PFSK-1 (cell line): ENCODE results near the gene TGFB1I1.

Experiments
- FOXP2 ChIP-seq: optimal IDR thresholded peaks from 2 replicates; pipeline ENCODE3; 2011; ENCODE audit warnings: borderline replicate concordance, control low read depth, inconsistent platforms; ENCODE audit not compliant: insufficient read depth; ENCODE audit errors: extremely low read length, extremely low read depth
- POLR2AphosphoS5 ChIP-seq: IDR thresholded peaks from 2 replicates; pipeline ENCODE4 v1.6.1; 2012; ENCODE audit warnings: low read depth, mild to moderate bottlenecking, control low read depth, low read length, moderate library complexity
- REST ChIP-seq, 2 experiments: IDR thresholded peaks; 2 replicates each; pipeline versions ENCODE4 v1.6.1 to v1.8.0; 2011 to 2012; ENCODE audit warnings: low read depth in 2 of 2, low read length in 2 of 2, control low read depth in 1 of 2, inconsistent platforms in 1 of 2, mild to moderate bottlenecking in 1 of 2, moderate library complexity in 1 of 2; ENCODE audit not compliant: insufficient read depth in 1 of 2
- SIN3A ChIP-seq: IDR thresholded peaks from 2 replicates; pipeline ENCODE4 v1.6.1; 2012; ENCODE audit warnings: mild to moderate bottlenecking, low read length, moderate library complexity, borderline replicate concordance; ENCODE audit not compliant: insufficient read depth
- TAF1 ChIP-seq: IDR thresholded peaks from 2 replicates; pipeline ENCODE4 v1.6.1; 2012; ENCODE audit warnings: low read length, control low read depth, borderline replicate concordance; ENCODE audit not compliant: insufficient read depth

The TGFB1I1 gene

GRCh38 chr16:31435341-31436220, 36.4 kb upstream of the TGFB1I1 start:
- TF ChIP-seq TAF1 (no peak), FOXP2 (no peak), SIN3A (no peak), POLR2AphosphoS5 (no peak)

- no peak for TF ChIP-seq REST (IDR thresholded peaks at IDR 0.05; ENCODE audit: insufficient read depth in 1 of 2, low read depth in 2 of 2, low read length in 2 of 2)
These were observed 35.5 kb upstream of the TGFB1I1 start for GRCh38 chr16:31436221-31437045.

- no peak for TF ChIP-seq FOXP2
- TF ChIP-seq SIN3A: no peak
- no peak for TF ChIP-seq REST (IDR thresholded peaks at IDR 0.05; ENCODE audit: insufficient read depth in 1 of 2, low read depth in 2 of 2, low read length in 2 of 2)
- TF ChIP-seq POLR2AphosphoS5: no peak
- TF ChIP-seq TAF1: no peak
These were observed 33.5 kb upstream of the TGFB1I1 start for GRCh38 chr16:31438414-31438813.

- TF ChIP-seq POLR2AphosphoS5 (no peak), TAF1 (no peak), FOXP2 (no peak), REST (IDR thresholded peaks at IDR 0.05; ENCODE audit: insufficient read depth in 1 of 2, low read depth in 2 of 2, low read length in 2 of 2) (no peak), SIN3A (no peak)
These were observed 32.4 kb upstream of the TGFB1I1 start for GRCh38 chr16:31439519-31439918.

GRCh38 chr16:31440516-31441184, 31.3 kb upstream of the TGFB1I1 start:
- TF ChIP-seq SIN3A: no peak
- no peak for TF ChIP-seq REST (IDR thresholded peaks at IDR 0.05; ENCODE audit: insufficient read depth in 1 of 2, low read depth in 2 of 2, low read length in 2 of 2)
- no peak for TF ChIP-seq TAF1
- no peak for TF ChIP-seq FOXP2
- TF ChIP-seq POLR2AphosphoS5: no peak
